Gastroesophageal sphincter (tissue), 4 donors: ENCODE data around the gene CYSTM1. TPM values are rescaled to one million over a fixed set of nuclear protein-coding genes. Genes with fewer than 3 reads are reported as not detected.

ENCODE experiments used
- ATAC-seq: fragments of 150-250 bp; one replicate; pipeline ENCODE4 v1.9.1; 2016; ENCODE audit warnings: mild to moderate bottlenecking, moderate library complexity
- H3K27ac ChIP-seq, 4 donors: fragments of 200-600 bp; sonication (generic) in 3 of 4; 1 replicate in 3 of 4; 2 replicates in 1 of 4; pipeline ENCODE4 v1.5.1; 2016 to 2019
- H3K27me3 ChIP-seq: fragments of 200-600 bp; sonication (generic); one replicate; pipeline ENCODE4 v1.5.1; 2019
- H3K36me3 ChIP-seq, 2 donors: fragments of 200-600 bp; sonication (generic); one replicate each; pipeline ENCODE4 v1.5.1; 2019; ENCODE audit warnings: control low read depth in 1 of 2
- H3K4me1 ChIP-seq, 3 donors: fragments of 200-600 bp; sonication (generic); 1 replicate in 2 of 3; 2 replicates in 1 of 3; pipeline ENCODE4 v1.5.1; 2016 to 2019; ENCODE audit warnings: control low read depth in 2 of 3
- H3K4me3 ChIP-seq, 2 donors: fragments of 200-600 bp; sonication (generic); one replicate each; pipeline ENCODE4 v1.5.1; 2019; ENCODE audit warnings: mild to moderate bottlenecking in 1 of 2, moderate library complexity in 1 of 2
- H3K9me3 ChIP-seq, 3 donors: fragments of 200-600 bp; sonication (generic); one replicate each; pipeline ENCODE4 v1.5.1; 2017 to 2019; ENCODE audit warnings: control low read depth in 2 of 3
- EP300 ChIP-seq: sonication (generic); formaldehyde crosslinking; IDR thresholded peaks from one replicate; pipeline ENCODE4 v1.6.1; 2017; ENCODE audit warnings: antibody characterized with exemption, mild to moderate bottlenecking
- POLR2A ChIP-seq, 2 donors: fragments of 450-650 bp; IDR thresholded peaks; one replicate each; pipeline ENCODE4 v1.6.1; 2017; ENCODE audit warnings: antibody characterized with exemption in 2 of 2, mild to moderate bottlenecking in 2 of 2, moderate library complexity in 1 of 2
- POLR2AphosphoS5 ChIP-seq: sonication (generic); formaldehyde crosslinking; IDR thresholded peaks from one replicate; pipeline ENCODE4 v1.6.1; 2017; ENCODE audit warnings: antibody characterized with exemption
- WGBS, 2 donors: methylation state at CpG; one replicate each; pipeline ENCODE4 v1.1.5; 2018; ENCODE audit warnings: low coverage in 1 of 2; 5-methylcytosine and 5-hydroxymethylcytosine counted together
- total RNA-seq, 4 donors: library from RNA; depleted of rRNA; stranded (reverse); fragments of >200 nt; gene quantifications; one replicate each; pipeline ENCODE4 v1.1.0, GENCODE V29; 2016
- TF ChIP-seq, protein P1 (sequence below), 4 experiments: fragments of 200-600 bp in 2 of 4; fragments of 450-650 bp in 2 of 4; sonication (generic) in 1 of 4; IDR thresholded peaks; one replicate each; pipeline ENCODE4 v1.5.1; 2017 to 2019; ENCODE audit warnings: antibody characterized with exemption in 4 of 4, mild to moderate bottlenecking in 2 of 4, moderate library complexity in 2 of 4

CYSTM1 gene
- total RNA-seq, 4 donors from 2014 or later = 41.6 to 102 (median 62.3) TPM

DNA sequence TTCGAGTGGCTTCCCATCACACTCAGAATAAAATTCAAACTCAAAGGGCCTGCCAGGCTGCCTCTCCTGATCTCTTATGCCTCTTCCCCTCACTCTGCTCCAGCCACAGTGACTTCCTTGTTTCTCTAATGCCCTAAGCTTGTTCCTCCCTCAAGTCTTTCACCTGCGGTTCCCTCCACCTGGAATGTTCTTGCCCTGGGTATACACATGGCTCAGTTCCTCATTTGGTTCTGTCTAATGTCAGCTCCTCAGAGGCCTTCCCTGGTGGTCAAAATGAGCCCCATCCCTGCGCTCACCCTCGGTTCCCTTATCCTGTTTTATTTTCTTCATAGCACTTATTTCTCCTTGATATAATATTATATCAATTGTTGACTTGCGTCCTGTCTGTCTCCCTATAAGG, 12.7 kb upstream of the CYSTM1 start:
- WGBS, 2 donors = 66 to 79% methylated on average over 4 to 5 of the region's 5 CpGs
- H3K4me1 ChIP-seq = peaks cover 0 to 5% (median 0%) of the 10 kb centered on the region in 3 donors
- no peak for TF ChIP-seq POLR2A (IDR thresholded peaks at IDR 0.05)
- no peak for TF ChIP-seq EP300
- no peak for TF ChIP-seq POLR2AphosphoS5
- TF ChIP-seq, protein P1, sequence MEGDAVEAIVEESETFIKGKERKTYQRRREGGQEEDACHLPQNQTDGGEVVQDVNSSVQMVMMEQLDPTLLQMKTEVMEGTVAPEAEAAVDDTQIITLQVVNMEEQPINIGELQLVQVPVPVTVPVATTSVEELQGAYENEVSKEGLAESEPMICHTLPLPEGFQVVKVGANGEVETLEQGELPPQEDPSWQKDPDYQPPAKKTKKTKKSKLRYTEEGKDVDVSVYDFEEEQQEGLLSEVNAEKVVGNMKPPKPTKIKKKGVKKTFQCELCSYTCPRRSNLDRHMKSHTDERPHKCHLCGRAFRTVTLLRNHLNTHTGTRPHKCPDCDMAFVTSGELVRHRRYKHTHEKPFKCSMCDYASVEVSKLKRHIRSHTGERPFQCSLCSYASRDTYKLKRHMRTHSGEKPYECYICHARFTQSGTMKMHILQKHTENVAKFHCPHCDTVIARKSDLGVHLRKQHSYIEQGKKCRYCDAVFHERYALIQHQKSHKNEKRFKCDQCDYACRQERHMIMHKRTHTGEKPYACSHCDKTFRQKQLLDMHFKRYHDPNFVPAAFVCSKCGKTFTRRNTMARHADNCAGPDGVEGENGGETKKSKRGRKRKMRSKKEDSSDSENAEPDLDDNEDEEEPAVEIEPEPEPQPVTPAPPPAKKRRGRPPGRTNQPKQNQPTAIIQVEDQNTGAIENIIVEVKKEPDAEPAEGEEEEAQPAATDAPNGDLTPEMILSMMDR (IDR thresholded peaks at IDR 0.05) = no peak
- H3K36me3 ChIP-seq = peaks cover 0 to 2% of the 10 kb centered on the region in 2 donors
- no peak overlapping the region for H3K4me3 ChIP-seq
- no peak for ATAC-seq
- H3K27ac ChIP-seq = no peak overlapping the region
- no peaks in the 10 kb centered on the region for H3K27me3 ChIP-seq
- H3K9me3 ChIP-seq = no peaks in the 10 kb centered on the region

DNA sequence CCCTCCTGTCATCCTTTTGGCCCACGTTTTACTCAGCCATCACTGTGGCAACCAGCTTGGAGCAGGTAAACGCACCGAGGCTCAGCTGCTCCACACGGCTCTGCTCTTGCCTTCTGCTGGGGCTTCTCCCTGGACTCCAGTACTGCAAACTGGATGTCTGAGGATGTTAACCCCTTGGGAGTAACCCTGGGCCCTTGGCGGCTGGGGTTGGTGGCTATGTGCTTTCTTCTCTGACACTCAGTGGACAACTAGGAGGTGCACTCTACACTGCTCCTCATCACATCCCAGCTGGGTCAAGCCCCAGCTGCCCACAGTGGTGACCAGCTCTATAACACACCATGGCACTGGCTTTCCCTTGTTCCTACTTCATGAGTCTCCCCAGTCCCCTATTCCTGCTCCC, 12.2 kb upstream of the CYSTM1 start:
- ATAC-seq = no peak
- TF ChIP-seq POLR2A (IDR thresholded peaks at IDR 0.05) = no peak
- no peak for TF ChIP-seq POLR2AphosphoS5
- TF ChIP-seq EP300 = no peak
- TF ChIP-seq, protein P1 (IDR thresholded peaks at IDR 0.05) = no peak
- Histone ChIP-seq H3K4me3 (no peak overlapping the region), H3K9me3 (no peaks in the 10 kb centered on the region), H3K27ac (no peak overlapping the region), H3K27me3 (no peaks in the 10 kb centered on the region), H3K4me1 (peaks cover 0 to under 1% (median 0%) of the 10 kb centered on the region in 3 donors), H3K36me3 (peaks cover 0 to 7% of the 10 kb centered on the region in 2 donors)
- WGBS, 2 donors = 40 to 68% methylated on average over 1 to 4 of the region's 5 CpGs

DNA sequence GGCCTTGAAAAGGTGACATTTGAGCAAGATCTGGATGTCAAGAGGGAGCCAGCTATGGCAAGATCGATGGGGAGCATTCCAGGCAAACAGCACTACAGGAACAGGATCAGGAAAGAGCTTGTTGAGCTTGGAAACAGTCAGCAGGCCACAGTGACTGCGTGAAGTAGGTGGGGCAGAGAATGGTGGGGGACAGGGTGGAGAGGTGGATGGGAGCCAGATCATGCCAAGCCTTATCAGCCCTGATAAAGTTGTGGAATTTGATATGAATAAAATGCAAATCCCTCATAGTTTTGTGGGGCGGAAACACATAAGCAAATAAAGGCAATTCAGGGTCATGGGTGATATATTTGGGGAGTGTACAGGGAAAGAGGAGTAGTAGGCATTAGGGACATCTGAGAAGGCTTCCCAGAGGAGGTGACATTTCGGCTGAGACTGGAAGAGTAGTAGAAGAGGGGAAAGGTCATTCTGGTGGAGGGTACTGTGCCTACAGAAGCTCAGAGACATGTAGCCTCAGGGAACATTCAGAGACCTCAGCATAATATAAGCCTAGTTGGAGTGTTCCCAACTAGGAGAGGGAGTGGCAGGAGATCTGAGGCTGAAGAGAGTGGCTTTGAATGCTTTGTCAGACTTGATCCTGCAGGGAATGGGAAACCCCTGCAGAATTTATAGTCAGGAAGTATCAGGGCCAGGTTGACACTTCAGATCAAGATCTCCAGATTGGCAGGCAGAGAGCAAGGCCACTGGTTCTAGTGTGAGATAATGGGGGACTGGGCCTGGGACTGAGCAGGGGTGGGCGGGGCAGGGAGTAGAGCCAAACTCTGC, 9.7 kb upstream of the CYSTM1 start:
- TF ChIP-seq, protein P1 (IDR thresholded peaks at IDR 0.05) = no peak
- TF ChIP-seq EP300 (no peak), POLR2A (IDR thresholded peaks at IDR 0.05) (no peak), POLR2AphosphoS5 (no peak)
- no peaks in the 10 kb centered on the region for H3K4me1 ChIP-seq
- H3K36me3 ChIP-seq = peaks cover 0 to 18% of the 10 kb centered on the region in 2 donors
- no peak for ATAC-seq
- WGBS, 2 donors = 62 to 80% methylated on average over 4 to 5 of the region's 5 CpGs
- no peak overlapping the region for H3K27ac ChIP-seq
- no peaks in the 10 kb centered on the region for H3K9me3 ChIP-seq
- H3K4me3 ChIP-seq = no peak overlapping the region
- H3K27me3 ChIP-seq = no peaks in the 10 kb centered on the region

DNA sequence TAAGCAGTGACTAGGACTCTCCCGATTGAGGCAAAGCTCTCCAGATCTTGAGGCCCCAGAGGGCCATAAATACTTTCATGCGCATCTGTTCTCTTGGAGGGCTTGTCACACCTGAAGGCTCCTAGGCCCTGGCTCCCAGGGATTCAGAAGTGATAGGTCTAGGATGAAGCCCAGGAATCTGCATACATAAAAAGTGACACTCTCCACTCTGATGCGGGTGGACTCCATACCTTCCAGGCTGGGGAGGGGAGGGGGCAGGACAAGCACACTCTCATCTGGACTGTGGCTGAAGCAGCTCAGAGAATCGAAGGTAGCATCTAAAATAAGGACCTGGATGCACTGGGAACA, 9.1 kb upstream of the CYSTM1 start:
- no peak for TF ChIP-seq POLR2AphosphoS5
- TF ChIP-seq, protein P1 (IDR thresholded peaks at IDR 0.05) = no peak
- no peaks in the 10 kb centered on the region for H3K4me1 ChIP-seq
- no peaks in the 10 kb centered on the region for H3K27me3 ChIP-seq
- peaks cover 0 to 18% of the 10 kb centered on the region in 2 donors for H3K36me3 ChIP-seq
- ATAC-seq = no peak
- no peak overlapping the region for H3K4me3 ChIP-seq
- H3K9me3 ChIP-seq = no peaks in the 10 kb centered on the region
- no peak overlapping the region for H3K27ac ChIP-seq
- WGBS, 2 donors = 57 to 71% methylated on average over 1 to 2 of the region's 4 CpGs

DNA sequence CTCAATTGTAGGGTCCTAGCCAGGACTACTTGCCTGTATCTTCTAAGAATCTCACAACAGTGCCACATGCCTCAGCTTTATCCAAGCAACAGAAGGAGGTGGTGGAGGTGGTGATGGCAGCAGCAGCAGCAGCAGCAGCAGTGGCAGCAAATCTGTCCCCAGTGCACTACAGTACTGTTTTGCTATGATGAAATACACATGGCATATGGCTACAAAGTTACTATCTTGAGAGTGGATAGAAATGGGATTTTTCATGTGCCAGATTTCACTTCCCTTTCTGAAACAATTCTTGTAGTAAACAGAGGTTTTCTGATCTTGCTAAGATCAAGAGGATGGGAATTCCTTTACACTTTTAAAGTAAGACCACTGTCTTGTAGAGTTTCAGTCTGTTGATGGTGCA, 8.1 kb upstream of the CYSTM1 start:
- ATAC-seq = no peak
- Histone ChIP-seq H3K4me1 (no peaks in the 10 kb centered on the region), H3K4me3 (no peak overlapping the region), H3K36me3 (peaks cover 0 to 18% of the 10 kb centered on the region in 2 donors), H3K27ac (no peak overlapping the region), H3K27me3 (no peaks in the 10 kb centered on the region), H3K9me3 (no peaks in the 10 kb centered on the region)
- TF ChIP-seq POLR2A (IDR thresholded peaks at IDR 0.05) (no peak), EP300 (no peak), POLR2AphosphoS5 (no peak)
- TF ChIP-seq, protein P1 (IDR thresholded peaks at IDR 0.05) = no peak
